GM12873 (cell line): ENCODE results near the gene C1QTNF12.

ENCODE experiments used
- CTCF ChIP-seq: IDR thresholded peaks from 2 replicates; pipeline ENCODE4 v1.5.1; 2012; ENCODE audit warnings: low read depth, mild to moderate bottlenecking, moderate library complexity, low read length, control low read depth; ENCODE audit not compliant: insufficient read depth; ENCODE audit errors: missing control alignments

C1QTNF12 gene

DNA sequence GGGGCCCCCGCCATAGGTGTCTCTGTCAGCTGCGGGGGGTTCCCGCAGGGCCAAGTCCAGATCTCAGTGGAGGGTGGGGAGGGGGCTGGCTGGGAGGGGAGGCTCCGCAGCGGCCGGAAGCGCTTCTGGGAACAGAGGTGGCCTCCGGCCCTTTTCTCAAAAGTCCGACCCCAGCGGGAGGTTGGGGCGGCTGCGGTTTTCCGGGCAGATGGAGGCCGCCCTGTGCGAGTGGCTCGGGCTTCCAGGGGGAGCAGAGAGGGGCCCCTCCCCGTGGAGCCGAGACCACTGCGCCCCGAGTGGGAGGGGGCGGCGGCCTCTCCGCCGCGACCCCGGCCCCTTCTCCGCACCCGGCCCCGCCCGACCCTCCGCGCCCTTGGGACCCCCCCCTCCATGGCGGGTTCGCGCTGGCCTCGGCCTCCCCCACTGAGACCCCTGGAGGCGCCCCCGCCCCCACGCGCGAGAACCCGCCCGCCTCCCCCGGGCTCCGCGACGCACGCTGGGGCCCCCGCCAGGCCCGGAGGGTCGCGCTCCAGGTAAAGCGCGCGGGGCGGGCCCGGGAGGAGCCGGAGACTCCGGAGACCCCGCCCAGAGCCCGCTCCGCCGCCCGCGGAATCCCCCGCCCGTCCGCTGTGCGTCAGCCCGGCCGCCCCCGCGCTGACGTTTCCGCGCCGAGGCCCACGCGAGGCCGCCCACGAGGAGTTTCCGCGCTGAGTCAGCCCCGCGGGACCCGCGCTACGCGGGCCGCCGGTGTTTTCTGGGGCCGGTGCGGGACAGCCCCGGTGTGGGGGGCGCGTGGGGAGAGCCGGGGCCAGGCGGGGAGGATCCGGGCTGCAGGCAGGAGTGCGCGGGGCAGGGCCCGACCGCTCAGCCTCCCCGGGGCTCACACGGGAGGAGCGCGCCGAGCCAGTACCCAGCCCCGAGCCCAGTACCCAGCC is 45.4 kb downstream of the C1QTNF12 start:
- TF ChIP-seq CTCF = no peak

GRCh38 chr1:1199961-1200875 is 46.3 kb downstream of the C1QTNF12 start:
- TF ChIP-seq CTCF = no peak

DNA sequence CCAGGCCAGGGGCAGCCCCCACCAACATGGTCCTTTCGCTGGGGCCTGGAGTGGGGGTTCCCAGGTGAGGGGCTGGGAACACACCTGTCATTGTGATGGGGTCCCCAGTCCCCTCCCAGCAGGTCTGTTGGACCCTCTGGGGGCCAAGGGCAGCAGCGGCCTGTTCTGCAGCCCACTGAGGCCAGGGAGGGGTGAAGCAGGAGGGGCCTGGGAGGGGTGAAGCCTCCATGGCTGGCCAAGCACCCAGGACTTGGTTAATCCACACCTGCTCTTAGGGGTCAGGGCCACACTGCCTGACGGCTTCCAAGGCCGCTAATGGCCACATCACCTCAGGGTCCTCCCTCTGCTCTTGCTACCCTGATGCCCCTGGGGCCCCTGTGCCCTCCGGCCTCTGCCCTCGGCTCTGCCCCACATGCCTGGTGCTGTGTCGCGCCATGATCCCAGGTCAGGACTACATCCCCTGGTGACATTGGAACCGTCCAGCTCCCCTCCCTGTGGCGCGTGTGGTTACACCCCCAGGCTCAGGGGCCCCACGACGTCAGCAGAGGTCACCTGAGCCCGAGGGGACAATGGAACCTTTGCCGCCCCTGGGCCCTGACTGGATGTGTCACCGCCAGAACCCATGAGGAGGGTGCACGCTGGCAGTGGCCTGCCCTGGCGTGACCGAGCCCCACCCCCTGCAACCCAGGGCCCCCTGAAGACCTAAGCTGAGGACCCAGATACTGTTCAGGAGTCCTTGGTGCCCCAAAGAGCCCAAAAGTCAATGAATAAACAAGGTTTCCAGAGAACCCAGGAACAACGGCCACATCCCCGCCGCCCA is 47.2 kb downstream of the C1QTNF12 start:
- TF ChIP-seq CTCF = no peak

- no peak for TF ChIP-seq CTCF
Observed at GRCh38 chr1:1198423-1199140, 47.9 kb downstream of the C1QTNF12 start.

- no peak for TF ChIP-seq CTCF
Observed at GRCh38 chr1:1197551-1198422, 48.7 kb downstream of the C1QTNF12 start.

DNA sequence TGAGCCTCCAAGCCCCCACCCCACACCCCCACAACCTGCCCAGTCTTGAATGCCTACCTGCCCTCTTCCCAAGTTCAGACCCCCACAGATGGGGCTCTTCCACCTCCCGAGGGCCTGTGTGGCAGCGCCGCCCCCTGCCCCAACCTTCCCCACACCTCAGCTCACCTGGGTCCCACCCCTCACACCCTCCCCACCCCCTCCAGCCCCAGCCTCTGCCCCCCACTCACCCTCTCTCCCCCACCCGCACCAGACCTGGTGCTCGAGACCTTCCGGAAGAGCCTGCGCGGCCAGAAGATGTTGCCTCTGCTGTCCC is 49.4 kb downstream of the C1QTNF12 start:
- no peak for TF ChIP-seq CTCF
